A549 (cell line): ENCODE measurements around the gene TMOD2. TPM values are rescaled to one million over a fixed set of nuclear protein-coding genes. Genes with fewer than 3 reads are reported as not detected.

Experiments
- ATAC-seq, 2 experiments: fragments of 200-7000 bp in 1 of 2; fragments of >200 bp in 1 of 2; cut with Nextera tagmentation in 1 of 2; cut with Tn5 transposase in 1 of 2; 3 replicates each; pipeline versions ENCODE4 v1.8.0 to v1.9.1; 2018 to 2020; ENCODE audit warnings: mild to moderate bottlenecking in 1 of 2, moderate library complexity in 1 of 2
- CTCF ChIA-PET: fragments of 300-600 bp; sonication (Branson Sonifier 250); formaldehyde crosslinking; extraction: SDS; loops from one replicate; lab custom pipeline; 2021; ENCODE audit warnings: antibody characterized with exemption, inconsistent platforms; lab: Yijun Ruan, JAX
- POLR2A ChIA-PET: fragments of 350-600 bp; formaldehyde crosslinking; extraction: SDS; loops from one replicate; lab custom pipeline; 2021; ENCODE audit warnings: antibody characterized with exemption, inconsistent platforms; lab: Yijun Ruan, JAX
- DNase-seq, 2 experiments: peaks; one replicate each; pipeline versions ENCODE4 v3.0.0 to v3.0.0-alpha.2; 2011 to 2016; ENCODE audit warnings: low read depth in 1 of 2, low spot score in 1 of 2
- FAIRE-seq: peaks from 2 replicates; lab custom pipeline; 2011; peaks lifted over from hg19 to GRCh38; lab: Jason Lieb, UNC
- H3K27ac ChIP-seq, 2 experiments: fragments of >200 bp; sonication (Bioruptor Twin); formaldehyde crosslinking; 3 replicates each; pipeline ENCODE4 v1.5.1; 2016 to 2017
- H3K4me1 ChIP-seq: fragments of >200 bp; sonication (Bioruptor Twin); formaldehyde crosslinking; 3 replicates; pipeline ENCODE4 v1.6.1; 2016
- H3K4me2 ChIP-seq: fragments of >200 bp; sonication (Bioruptor Twin); formaldehyde crosslinking; 3 replicates; pipeline ENCODE4 v1.6.1; 2016
- H3K4me3 ChIP-seq: fragments of >200 bp; sonication (Bioruptor Twin); formaldehyde crosslinking; 3 replicates; pipeline ENCODE4 v1.5.1; 2016
- H3K9me3 ChIP-seq: fragments of >200 bp; sonication (Bioruptor Twin); formaldehyde crosslinking; 3 replicates; pipeline ENCODE4 v1.6.1; 2016
- BCL3 ChIP-seq: fragments of >200 bp; sonication (Bioruptor Twin); formaldehyde crosslinking; IDR thresholded peaks from 3 replicates; pipeline ENCODE4 v1.6.1; 2016
- CBX8 ChIP-seq: fragments of 200-600 bp; sonication (generic); IDR thresholded peaks from 2 replicates; pipeline ENCODE4 v1.6.1; 2016
- CEBPB ChIP-seq, 2 experiments: fragments of >200 bp in 1 of 2; sonication (Bioruptor Twin) in 1 of 2; formaldehyde crosslinking in 1 of 2; IDR thresholded peaks; 2 replicates each; pipeline ENCODE4 v1.6.1; 2012 to 2016
- CHD2 ChIP-seq: fragments of 150-350 bp; IDR thresholded peaks from 2 replicates; pipeline ENCODE4 v1.6.1; 2014; ENCODE audit warnings: low read length; ENCODE audit not compliant: partially characterized antibody
- CHD4 ChIP-seq: fragments of 200-600 bp; sonication (generic); IDR thresholded peaks from 2 replicates; pipeline ENCODE4 v1.6.1; 2016; ENCODE audit warnings: antibody characterized with exemption, mild to moderate bottlenecking, borderline replicate concordance
- EHF ChIP-seq: fragments of 250-450 bp; sonication (Bioruptor Pico); IDR thresholded peaks from 2 replicates; pipeline ENCODE4 v1.5.0; 2020; ENCODE audit warnings: mild to moderate bottlenecking
- EP300 ChIP-seq, 2 experiments: fragments of >200 bp; sonication (Bioruptor Twin); formaldehyde crosslinking; IDR thresholded peaks; 2 replicates in 1 of 2; 3 replicates in 1 of 2; pipeline ENCODE4 v1.6.1; 2016 to 2017
- HES2 ChIP-seq: fragments of >200 bp; sonication (Bioruptor Twin); formaldehyde crosslinking; IDR thresholded peaks from 2 replicates; pipeline ENCODE4 v1.6.1; 2016
- HMGXB4 ChIP-seq: fragments of 250-450 bp; sonication (Bioruptor Pico); IDR thresholded peaks from 2 replicates; pipeline ENCODE4 v1.5.0; 2021; ENCODE audit warnings: mild to moderate bottlenecking, moderate library complexity, borderline replicate concordance
- HOXA7 ChIP-seq: fragments of 250-450 bp; sonication (Bioruptor Pico); IDR thresholded peaks from 2 replicates; pipeline ENCODE4 v1.5.0; 2020; ENCODE audit warnings: mild to moderate bottlenecking, moderate library complexity
- MAX ChIP-seq: IDR thresholded peaks from 2 replicates; pipeline ENCODE4 v1.6.1; 2012
- MAZ ChIP-seq: fragments of 150-350 bp; IDR thresholded peaks from 2 replicates; pipeline ENCODE4 v1.6.1; 2014; ENCODE audit warnings: antibody characterized with exemption, low read depth, low read length, borderline replicate concordance
- NFE2L2 ChIP-seq: fragments of 150-350 bp; conservative IDR thresholded peaks from 2 replicates; pipeline ENCODE4 v1.6.1; 2014; ENCODE audit warnings: low read length
- NPAS2 ChIP-seq: fragments of 250-450 bp; sonication (Bioruptor Pico); IDR thresholded peaks from 2 replicates; pipeline ENCODE4 v1.8.0; 2022; ENCODE audit warnings: mild to moderate bottlenecking, moderate library complexity, borderline replicate concordance
- PBX3 ChIP-seq: IDR thresholded peaks from 2 replicates; pipeline ENCODE4 v1.6.1; 2012
- POLR2A ChIP-seq: IDR thresholded peaks from 2 replicates; pipeline ENCODE4 v1.6.1; 2012; ENCODE audit warnings: mild to moderate bottlenecking, low read length
- RAD21 ChIP-seq, 2 experiments: fragments of >200 bp in 1 of 2; sonication (Bioruptor Twin) in 1 of 2; formaldehyde crosslinking in 1 of 2; IDR thresholded peaks in 1 of 2; conservative IDR thresholded peaks in 1 of 2; 2 replicates in 1 of 2; 3 replicates in 1 of 2; pipeline ENCODE4 v1.6.1; 2012 to 2018; ENCODE audit warnings: inconsistent platforms in 1 of 2
- SREBF2 ChIP-seq: fragments of 450-650 bp; IDR thresholded peaks from 2 replicates; pipeline ENCODE4 v1.6.1; 2014; ENCODE audit warnings: mild to moderate bottlenecking, moderate library complexity
- TP53 ChIP-seq: fragments of 250-450 bp; sonication (Bioruptor Pico); IDR thresholded peaks from 2 replicates; pipeline ENCODE4 v1.5.0; 2021; ENCODE audit warnings: mild to moderate bottlenecking, moderate library complexity
- ZC3H11A ChIP-seq: fragments of 450-650 bp; IDR thresholded peaks from 2 replicates; pipeline ENCODE4 v1.6.1; 2014; ENCODE audit warnings: antibody characterized with exemption, mild to moderate bottlenecking
- WGBS: methylation state at CpG from one replicate; pipeline ENCODE4 v1.1.6; 2017; ENCODE audit errors: missing lambda C conversion rate; 5-methylcytosine and 5-hydroxymethylcytosine counted together
- polyA plus RNA-seq, 4 experiments: library from polyadenylated mRNA; depleted of rRNA in 3 of 4; stranded (reverse); fragments of >200 nt; fragmentation: RNase III in 1 of 4; extraction: RNeasy Plus Mini Kit Qiagen cat#74134 plus additional on column Dnase treatment in 1 of 4; gene quantifications; 2 replicates in 3 of 4; 3 replicates in 1 of 4; pipeline ENCODE4 v1.2.3, GENCODE V29; 2011 to 2017
- TF ChIP-seq, protein P1 (sequence below): fragments of 450-650 bp; IDR thresholded peaks from 2 replicates; pipeline ENCODE4 v1.6.1; 2014; ENCODE audit warnings: antibody characterized with exemption

Gene TMOD2
- polyA plus RNA-seq, 2 of the 4 experiments (the other 2 are of a cell fraction): 2.1 to 2.5 TPM

GRCh38 chr15:51709031-51709430 lies 42.4 kb upstream of the TMOD2 start:
- DNase-seq: no peak
- no peak overlapping the region for H3K4me2 ChIP-seq
- no peaks in the 10 kb centered on the region for H3K9me3 ChIP-seq
- ChIA-PET POLR2A (no interaction called here), CTCF (interaction anchor here (1.5 to 2.2 kb wide), 3 partner anchors 67 to 92 kb away, joined by 4 to 9 read pairs (median 8); no protein-coding TSS in a partner anchor)
- FAIRE-seq: no peak
- WGBS: 69% methylated on average over 5 of the region's 5 CpGs
- no peaks in the 10 kb centered on the region for H3K4me1 ChIP-seq
- TF ChIP-seq CEBPB (IDR thresholded peaks at IDR 0.05): no peak
- TF ChIP-seq, protein P1, sequence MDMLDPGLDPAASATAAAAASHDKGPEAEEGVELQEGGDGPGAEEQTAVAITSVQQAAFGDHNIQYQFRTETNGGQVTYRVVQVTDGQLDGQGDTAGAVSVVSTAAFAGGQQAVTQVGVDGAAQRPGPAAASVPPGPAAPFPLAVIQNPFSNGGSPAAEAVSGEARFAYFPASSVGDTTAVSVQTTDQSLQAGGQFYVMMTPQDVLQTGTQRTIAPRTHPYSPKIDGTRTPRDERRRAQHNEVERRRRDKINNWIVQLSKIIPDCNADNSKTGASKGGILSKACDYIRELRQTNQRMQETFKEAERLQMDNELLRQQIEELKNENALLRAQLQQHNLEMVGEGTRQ: no peak
- no peak for TF ChIP-seq CBX8
- TF ChIP-seq SREBF2: no peak
- TF ChIP-seq BCL3: no peak
- TF ChIP-seq TP53: no peak
- TF ChIP-seq PBX3: no peak
- no peak for TF ChIP-seq HOXA7 (CRISPR knock-in tag)
- no peak for TF ChIP-seq ZC3H11A
- TF ChIP-seq EHF (CRISPR knock-in tag): no peak
- no peak for TF ChIP-seq CHD4
- TF ChIP-seq RAD21 (conservative IDR thresholded peaks at IDR 0.05 in 1 of 2, IDR thresholded peaks at IDR 0.05 in 1 of 2): no peak
- no peak for TF ChIP-seq CHD2
- no peak for TF ChIP-seq POLR2A
- no peak overlapping the region for H3K27ac ChIP-seq
- no peak for ATAC-seq
- H3K4me3 ChIP-seq: no peak overlapping the region

DNA sequence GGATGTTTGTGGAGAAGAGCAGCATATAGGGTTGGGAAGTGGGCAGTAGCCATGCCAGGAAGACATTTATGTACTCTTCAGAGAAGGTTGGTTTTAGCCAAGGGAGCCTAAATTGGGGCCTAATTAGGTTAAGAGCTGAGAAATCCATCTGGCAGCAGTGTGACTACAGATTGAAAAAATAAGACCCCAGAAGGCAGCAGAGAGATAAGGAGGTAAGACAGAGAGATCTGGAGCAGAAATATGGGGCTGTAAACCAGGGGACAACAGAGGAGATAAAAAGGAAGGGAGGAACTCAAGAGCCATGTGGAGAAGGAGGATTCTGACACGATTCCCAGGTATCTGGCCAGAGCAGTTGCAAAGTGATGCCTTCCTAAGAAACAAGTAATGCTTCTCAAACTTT lies 37.2 kb upstream of the TMOD2 start:
- ChIA-PET CTCF (interaction anchor here (1.2 kb wide), 1 partner anchor 64 kb away, joined by 4 read pairs; no protein-coding TSS in a partner anchor), POLR2A (no interaction called here)
- no peak for FAIRE-seq
- WGBS: 11% methylated on average over 1 of the region's 1 CpG
- no peak overlapping the region for H3K4me2 ChIP-seq
- TF ChIP-seq NPAS2 (no peak), POLR2A (no peak), MAZ (no peak), HES2 (no peak), EP300 (IDR thresholded peaks at IDR 0.05) (no peak), NFE2L2 (no peak), HMGXB4 (no peak), MAX (no peak)
- H3K4me3 ChIP-seq: no peak overlapping the region
- ATAC-seq: no peak
- H3K9me3 ChIP-seq: no peaks in the 10 kb centered on the region
- no peak overlapping the region for H3K27ac ChIP-seq
- no peaks in the 10 kb centered on the region for H3K4me1 ChIP-seq
- no peak for DNase-seq
